AG04449 (cell line): ENCODE measurements around the gene SCN8A.

Experiments
- CTCF ChIA-PET: fragments of 350-600 bp; formaldehyde crosslinking; extraction: SDS; loops from one replicate; lab custom pipeline; 2021; ENCODE audit warnings: antibody characterized with exemption; lab: Yijun Ruan, JAX
- POLR2A ChIA-PET: fragments of 400-600, 350-600 bp; formaldehyde crosslinking; extraction: SDS; loops from one replicate; lab custom pipeline; 2020; ENCODE audit warnings: antibody characterized with exemption, inconsistent platforms; lab: Yijun Ruan, JAX
- DNase-seq: peaks from one replicate; pipeline ENCODE4 v3.0.0-alpha.2; 2010; ENCODE audit warnings: low read depth, low spot score
- H3K4me3 ChIP-seq: 2 replicates; pipeline ENCODE4 v1.5.1; 2011; ENCODE audit warnings: low read depth, mild to moderate bottlenecking, control low read depth, low read length
- TF ChIP-seq, protein P1 (sequence below): IDR thresholded peaks from one replicate; pipeline ENCODE4 v1.5.1; 2011; ENCODE audit warnings: mild to moderate bottlenecking, moderate library complexity, low read length, control low read depth, inconsistent platforms; ENCODE audit not compliant: insufficient read depth; ENCODE audit errors: missing control alignments

SCN8A gene

DNA sequence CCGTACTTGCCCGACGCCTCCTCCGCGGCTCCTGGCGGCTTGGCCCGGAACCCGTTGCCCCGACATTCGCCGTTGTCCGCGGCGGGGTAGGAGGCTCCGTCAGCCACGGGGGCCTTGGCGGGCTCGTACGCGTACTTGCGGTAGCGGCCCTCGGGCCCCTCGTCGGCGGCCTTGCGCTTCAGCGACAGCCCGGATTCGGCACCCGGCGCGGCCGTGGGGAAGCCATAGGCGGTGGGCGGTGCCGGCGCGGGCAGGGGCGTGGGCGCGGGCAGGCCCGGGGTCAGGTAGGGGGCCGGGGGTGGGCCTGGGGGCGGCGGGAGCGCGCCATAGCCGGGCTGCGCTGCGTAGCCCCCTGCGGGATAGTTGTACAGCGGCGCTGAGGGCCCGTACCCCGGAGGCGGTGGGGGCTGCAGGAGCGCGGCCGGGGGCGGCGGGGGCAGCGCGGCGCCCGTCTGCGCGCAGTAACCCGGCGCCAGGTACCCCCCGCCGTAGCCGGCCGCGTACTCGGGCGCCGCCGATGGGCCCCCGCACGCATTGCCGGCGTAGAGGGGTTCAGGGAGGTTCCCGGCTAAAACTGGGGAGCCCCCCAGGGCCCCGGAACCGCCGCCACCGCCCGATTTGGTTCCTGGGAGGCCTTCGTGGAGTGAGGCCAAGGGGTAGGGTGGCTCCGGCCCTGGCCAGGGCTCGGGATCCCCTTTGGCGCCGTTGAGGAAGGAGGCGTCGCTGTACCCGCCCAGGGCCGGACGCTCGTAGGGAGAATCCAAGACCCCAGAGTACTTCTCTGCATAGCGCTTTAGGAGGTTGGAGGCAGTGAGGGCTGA lies 230.6 kb downstream of the SCN8A start:
- TF ChIP-seq, protein P1, sequence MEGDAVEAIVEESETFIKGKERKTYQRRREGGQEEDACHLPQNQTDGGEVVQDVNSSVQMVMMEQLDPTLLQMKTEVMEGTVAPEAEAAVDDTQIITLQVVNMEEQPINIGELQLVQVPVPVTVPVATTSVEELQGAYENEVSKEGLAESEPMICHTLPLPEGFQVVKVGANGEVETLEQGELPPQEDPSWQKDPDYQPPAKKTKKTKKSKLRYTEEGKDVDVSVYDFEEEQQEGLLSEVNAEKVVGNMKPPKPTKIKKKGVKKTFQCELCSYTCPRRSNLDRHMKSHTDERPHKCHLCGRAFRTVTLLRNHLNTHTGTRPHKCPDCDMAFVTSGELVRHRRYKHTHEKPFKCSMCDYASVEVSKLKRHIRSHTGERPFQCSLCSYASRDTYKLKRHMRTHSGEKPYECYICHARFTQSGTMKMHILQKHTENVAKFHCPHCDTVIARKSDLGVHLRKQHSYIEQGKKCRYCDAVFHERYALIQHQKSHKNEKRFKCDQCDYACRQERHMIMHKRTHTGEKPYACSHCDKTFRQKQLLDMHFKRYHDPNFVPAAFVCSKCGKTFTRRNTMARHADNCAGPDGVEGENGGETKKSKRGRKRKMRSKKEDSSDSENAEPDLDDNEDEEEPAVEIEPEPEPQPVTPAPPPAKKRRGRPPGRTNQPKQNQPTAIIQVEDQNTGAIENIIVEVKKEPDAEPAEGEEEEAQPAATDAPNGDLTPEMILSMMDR = no peak
- ChIA-PET POLR2A (interaction anchor here (1.1 kb wide), 1 partner anchor 230 kb away, joined by 4 read pairs; no protein-coding TSS in a partner anchor), CTCF (interaction anchor here (0.9 to 5.3 kb wide), 9 partner anchors 6 to 402 kb away, joined by 3 to 39 read pairs (median 6); a partner anchor contains a TSS)

DNA sequence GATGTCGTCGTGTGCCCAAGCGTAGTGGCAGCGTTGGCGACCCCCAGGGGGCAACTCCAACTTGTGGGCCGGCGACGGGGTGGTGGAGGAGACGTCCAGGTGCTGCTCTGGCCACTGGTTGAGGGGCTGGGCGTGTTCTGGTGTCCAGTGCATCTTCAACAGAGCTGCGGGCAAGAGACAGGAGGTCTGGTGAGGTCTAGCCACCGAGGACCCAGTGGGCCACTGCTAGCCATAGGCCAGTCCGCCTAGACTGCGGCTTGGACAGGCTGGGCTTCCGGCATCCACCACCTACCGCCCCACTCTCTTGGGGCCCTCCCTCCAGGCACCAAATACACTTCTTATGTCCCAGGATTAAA lies 231.2 kb downstream of the SCN8A start:
- TF ChIP-seq, protein P1 = no peak
- ChIA-PET POLR2A (no interaction called here), CTCF (interaction anchor here (0.7 to 5.3 kb wide), 3 partner anchors 7 to 400 kb away, joined by 3 to 188 read pairs (median 39); partner anchors contain the start of gene SLC4A8)
- peak overlapping the region; percentile 68 for H3K4me3 ChIP-seq
- no peak for DNase-seq

More for the DNA sequence above, 230.6 kb downstream of the SCN8A start:
- no peak for DNase-seq
- H3K4me3 ChIP-seq = peak overlapping the region; percentile 68

- H3K4me3 ChIP-seq = no peak overlapping the region
- ChIA-PET CTCF (interaction anchor here (0.7 to 5.3 kb wide), 27 partner anchors 8 to 409 kb away, joined by 3 to 188 read pairs (median 5); partner anchors contain the start of gene SLC4A8), POLR2A (no interaction called here)
- TF ChIP-seq, protein P1 = no peak
- no peak for DNase-seq
Measured at GRCh38 chr12:51822956-51823355, 231.9 kb downstream of the SCN8A start.

- CTCF ChIA-PET = interaction anchor here (0.7 to 5.3 kb wide), 60 partner anchors 9 to 472 kb away, joined by 3 to 188 read pairs (median 4); partner anchors contain the start of gene SLC4A8
- POLR2A ChIA-PET = no interaction called here
- TF ChIP-seq, protein P1 = peak; percentile 64
- H3K4me3 ChIP-seq = no peak overlapping the region
- DNase-seq = peak; percentile 24
Measured at GRCh38 chr12:51823875-51824565, 233.0 kb downstream of the SCN8A start.

DNA sequence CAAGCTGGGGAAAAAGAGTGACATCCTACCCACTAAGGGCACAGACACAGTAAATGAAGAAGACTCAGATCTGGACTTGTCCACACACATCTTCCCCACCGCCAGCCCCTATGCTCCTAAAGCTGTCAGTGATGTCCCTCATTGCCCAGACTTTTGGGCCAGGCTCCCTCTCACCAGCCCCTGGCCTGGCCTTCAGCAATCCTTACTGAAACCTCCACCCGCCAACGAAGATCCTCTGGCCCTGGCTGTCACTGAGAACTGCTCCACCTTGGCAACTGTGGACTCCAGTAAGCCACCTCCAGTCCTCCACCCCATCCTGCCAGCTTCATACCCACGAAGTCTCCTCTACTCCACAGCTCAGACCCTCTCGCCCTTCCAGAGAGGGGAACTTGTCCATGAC lies 234.2 kb downstream of the SCN8A start:
- no peak overlapping the region for H3K4me3 ChIP-seq
- ChIA-PET CTCF (interaction anchor here (0.8 to 5.3 kb wide), 13 partner anchors 8 to 418 kb away, joined by 3 to 188 read pairs (median 8); partner anchors contain the start of gene SLC4A8), POLR2A (interaction anchor here (0.6 kb wide), 1 partner anchor 607 kb away, joined by 3 read pairs; the partner anchor contains the start of gene POU6F1)
- no peak for DNase-seq
- TF ChIP-seq, protein P1 = no peak
